ENCODE results near the gene PAPLN.

Gene PAPLN

DNA sequence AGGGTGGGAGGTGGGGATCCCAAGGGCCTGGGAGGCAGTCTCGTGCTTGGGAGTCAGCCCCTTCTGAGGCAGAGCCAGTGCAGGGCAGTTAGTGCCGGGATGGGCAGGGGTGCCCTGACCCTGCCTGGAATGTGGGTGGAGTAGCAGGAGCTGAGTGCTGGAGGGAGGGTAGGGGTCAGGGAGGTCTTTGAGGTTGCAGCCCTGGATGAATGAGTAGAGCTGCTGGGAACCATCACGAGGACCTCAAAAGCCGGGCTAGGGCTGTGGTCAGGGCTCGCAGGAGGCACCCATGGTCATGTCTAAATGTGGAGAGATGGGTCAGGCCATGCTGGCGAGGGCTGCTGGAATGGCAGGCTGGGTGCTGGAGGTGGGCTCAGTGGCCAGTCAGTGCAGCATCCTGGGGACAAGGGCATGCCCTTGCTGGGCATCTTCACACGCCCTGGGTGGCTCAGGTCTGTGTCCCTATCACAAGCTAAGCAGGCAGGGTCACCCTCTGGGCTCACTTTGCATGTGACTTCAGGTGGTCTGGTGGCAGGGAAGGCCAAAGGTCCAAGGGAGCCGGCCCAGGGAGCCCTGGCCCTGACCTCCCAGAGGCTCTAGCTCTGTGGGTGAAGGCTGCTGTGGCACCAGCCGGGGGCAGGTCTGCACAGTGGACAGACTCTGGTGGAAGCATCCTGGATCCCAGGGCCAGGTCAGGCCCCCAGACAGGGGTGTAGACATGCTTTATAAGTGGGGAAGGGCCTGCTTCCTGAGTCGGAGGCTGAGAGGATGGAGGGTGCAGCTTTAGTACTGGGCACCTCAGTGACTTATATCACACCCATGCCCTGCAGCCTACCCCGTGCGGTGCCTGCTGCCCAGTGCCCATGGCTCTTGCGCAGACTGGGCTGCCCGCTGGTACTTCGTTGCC, 24.5 kb downstream of the PAPLN start:
- no peak for DNase-seq (ENCODE audit: low read depth)

- no peak for DNase-seq (ENCODE audit: low read depth)
Measured at GRCh38 chr14:73262427-73263183, 25.3 kb downstream of the PAPLN start.

DNA sequence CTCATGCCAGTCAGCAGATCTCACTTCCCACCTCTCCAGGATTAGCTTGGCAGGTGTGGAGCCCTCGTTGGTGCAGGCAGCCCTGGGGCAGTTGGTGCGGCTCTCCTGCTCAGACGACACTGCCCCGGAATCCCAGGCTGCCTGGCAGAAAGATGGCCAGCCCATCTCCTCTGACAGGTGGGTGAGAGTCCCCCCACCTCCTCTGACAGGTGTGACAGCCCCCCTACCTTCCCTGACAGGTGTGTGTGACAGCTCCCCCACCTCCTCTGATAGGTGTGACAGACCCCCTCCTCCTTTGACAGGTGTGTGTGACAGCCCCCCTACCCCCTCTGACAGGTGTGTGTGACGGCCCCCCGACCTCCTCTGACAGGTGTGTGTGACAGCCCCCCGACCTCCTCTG, 26.3 kb downstream of the PAPLN start:
- no peak for DNase-seq (ENCODE audit: low read depth)

GRCh38 chr14:73264080-73264884, 27.0 kb downstream of the PAPLN start:
- no peak for DNase-seq (ENCODE audit: low read depth)

DNA sequence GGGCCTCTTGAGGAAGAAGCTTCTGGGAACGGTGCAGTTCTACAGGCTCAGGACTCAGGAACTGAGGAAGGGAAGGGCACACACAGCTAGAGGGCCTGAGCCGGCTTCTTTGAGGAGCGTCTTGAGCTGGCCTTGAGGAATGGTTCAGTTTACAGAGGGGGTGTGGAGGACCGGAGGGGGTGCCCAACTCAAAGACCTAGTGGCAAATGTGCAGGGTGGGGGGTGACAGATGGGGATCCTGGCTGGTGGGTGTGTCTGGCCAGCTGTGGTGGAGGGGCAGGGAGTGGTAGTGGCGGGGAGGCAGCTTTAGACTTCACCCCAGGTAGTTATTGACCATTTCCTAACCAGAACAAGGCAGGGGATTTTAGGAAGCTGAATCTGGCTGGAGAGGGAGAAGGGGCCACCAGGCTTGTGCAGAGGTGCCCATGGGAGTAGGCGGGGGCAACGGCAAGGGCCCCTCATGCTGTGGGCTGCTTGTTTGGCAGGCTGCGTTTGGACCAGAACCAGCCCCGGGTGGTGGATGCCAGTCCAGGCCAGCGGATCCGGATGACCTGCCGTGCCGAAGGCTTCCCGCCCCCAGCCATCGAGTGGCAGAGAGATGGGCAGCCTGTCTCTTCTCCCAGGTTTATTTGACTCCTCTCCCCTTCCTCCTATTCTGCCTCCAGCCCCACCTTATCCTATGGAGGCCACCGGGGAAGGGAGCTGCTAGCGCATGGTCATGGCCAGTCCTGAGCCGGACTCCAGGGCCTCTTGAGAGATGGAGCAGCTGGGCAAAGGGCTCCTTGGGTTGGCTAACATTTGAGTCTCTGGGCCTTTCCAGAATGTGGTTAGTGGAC, 27.8 kb downstream of the PAPLN start:
- DNase-seq (ENCODE audit: low read depth) = no peak

DNA sequence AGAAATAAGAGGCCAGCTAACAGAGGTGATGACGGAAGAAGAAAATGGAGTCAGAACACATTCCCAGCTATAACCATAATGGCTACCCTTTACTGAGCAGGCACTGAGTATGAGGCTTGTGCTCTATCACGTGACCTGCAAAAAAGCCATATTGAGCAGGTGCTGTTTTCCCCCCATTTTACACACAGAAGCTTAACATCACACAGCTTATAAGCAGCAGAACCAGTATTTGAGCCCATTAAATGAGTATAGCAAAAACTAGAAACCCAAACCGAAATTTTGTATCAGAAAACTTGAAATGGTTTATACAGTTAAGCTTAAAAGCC, 28.4 kb downstream of the PAPLN start:
- DNase-seq (ENCODE audit: low read depth) = no peak

GRCh38 chr14:73266317-73266716, 29.0 kb downstream of the PAPLN start:
- DNase-seq (ENCODE audit: low read depth) = no peak

DNA sequence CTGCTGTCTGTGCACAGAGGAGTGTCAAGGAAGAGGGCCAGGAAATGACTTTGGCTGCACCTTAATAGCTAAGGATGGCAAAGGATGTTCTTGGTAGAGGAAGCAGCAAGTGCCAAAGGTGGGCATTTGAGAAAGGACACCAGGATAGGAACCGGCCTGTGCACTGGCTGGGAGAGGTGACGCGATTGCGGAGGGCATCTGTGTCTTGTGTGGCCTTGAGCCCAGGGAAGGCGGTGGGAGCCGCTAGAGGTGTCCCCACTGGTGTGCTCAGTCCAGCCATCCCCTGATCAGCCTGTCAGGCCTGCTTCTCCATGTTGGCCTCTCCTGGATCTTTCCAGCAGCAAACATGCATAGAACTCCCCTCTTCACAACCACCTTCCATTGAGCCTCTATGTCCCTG, 30.2 kb downstream of the PAPLN start:
- no peak for DNase-seq (ENCODE audit: low read depth)

- no peak for DNase-seq (ENCODE audit: low read depth)
Measured at GRCh38 chr14:73269729-73270531, 32.6 kb downstream of the PAPLN start.

GRCh38 chr14:73272393-73272792, 35.1 kb downstream of the PAPLN start:
- DNase-seq (ENCODE audit: low read depth) = no peak

DNA sequence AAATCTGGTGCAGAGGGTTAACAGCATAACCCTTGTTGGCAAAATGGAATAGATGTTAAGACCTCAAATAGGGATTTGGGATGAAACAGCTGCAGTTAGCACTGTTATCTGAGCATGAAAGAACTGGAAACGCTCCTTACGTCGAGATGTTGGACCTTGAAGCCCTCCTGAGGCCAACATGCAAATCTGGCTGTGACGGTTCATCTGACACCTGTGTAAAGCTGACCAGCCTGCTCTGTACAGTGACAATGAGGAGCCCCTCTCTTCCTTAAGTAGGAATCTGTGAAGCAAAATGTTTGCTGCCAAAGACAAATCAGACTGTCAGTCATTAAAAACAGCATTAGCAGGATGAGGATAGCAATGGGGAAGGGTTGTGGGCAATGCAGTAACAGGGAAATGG, 36.5 kb downstream of the PAPLN start:
- DNase-seq (ENCODE audit: low read depth) = no peak

DNA sequence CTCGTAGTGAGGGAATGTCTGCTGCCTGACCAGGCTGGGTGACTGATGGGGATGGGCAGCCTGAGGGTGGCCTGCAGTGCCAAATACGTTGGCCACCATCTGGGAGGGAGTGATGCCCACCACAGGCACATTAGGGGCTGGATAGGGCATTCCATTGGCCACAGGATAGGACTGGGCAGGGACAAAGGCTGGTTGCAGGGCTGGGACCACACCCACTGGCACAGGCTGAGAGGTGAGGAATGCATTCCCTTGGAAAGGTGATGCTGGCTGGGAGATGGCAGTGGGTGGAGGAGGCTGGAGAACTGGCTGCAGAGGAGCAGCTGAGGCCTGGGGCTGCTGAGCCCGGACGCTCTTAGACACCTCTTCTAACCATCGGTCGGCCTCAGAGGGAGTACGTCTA, 39.5 kb downstream of the PAPLN start:
- DNase-seq (ENCODE audit: low read depth) = no peak

- no peak for DNase-seq (ENCODE audit: low read depth)
Measured at GRCh38 chr14:73277376-73277775, 40.1 kb downstream of the PAPLN start.

DNA sequence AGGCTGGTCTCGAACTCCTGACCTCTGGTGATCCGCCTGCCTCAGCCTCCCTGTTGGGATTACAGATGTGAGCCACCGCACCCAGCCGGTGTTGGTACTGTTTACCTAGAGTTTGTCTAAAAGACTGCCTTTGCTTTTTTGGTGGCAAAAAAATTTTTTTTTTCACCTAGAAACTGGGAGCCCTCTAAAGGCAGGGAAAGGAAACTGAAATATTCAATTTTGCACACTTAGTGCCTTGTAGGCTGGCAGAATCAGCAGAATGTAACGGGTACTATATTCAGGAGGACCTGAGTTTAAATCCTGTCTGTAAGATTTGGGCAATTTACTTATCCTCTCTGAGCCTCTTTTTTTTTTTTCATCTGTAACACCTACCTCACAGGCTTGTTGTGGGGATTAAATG, 43.6 kb downstream of the PAPLN start:
- DNase-seq (ENCODE audit: low read depth) = no peak

GRCh38 chr14:73283608-73284379, 46.5 kb downstream of the PAPLN start:
- DNase-seq (ENCODE audit: low read depth) = no peak

GRCh38 chr14:73285979-73286378, 48.7 kb downstream of the PAPLN start:
- DNase-seq (ENCODE audit: low read depth) = no peak

DNA sequence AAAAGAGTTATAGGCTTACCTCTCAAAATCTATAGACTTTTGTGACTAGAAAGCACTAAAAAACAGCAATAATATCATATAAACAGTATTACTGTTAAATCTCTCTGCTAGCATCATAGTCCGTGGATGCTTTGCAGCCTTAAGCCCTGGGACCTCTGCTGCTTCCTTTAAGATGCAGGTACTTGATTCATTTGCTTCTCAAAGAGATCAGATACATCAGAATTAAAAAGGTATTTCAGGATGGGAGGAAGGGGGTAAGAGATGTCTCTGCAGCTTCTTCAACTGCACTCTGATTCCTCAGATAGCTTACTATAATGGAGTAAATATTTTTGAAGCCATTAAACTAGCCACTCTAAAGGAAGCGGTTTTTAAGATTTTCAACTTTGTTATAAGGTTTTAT, 49.3 kb downstream of the PAPLN start:
- DNase-seq (ENCODE audit: low read depth) = no peak

- DNase-seq (ENCODE audit: low read depth) = no peak
Measured at GRCh38 chr14:73287071-73287470, 49.8 kb downstream of the PAPLN start.

- DNase-seq (ENCODE audit: low read depth) = no peak
Measured at GRCh38 chr14:73289308-73289707, 52.0 kb downstream of the PAPLN start.

DNA sequence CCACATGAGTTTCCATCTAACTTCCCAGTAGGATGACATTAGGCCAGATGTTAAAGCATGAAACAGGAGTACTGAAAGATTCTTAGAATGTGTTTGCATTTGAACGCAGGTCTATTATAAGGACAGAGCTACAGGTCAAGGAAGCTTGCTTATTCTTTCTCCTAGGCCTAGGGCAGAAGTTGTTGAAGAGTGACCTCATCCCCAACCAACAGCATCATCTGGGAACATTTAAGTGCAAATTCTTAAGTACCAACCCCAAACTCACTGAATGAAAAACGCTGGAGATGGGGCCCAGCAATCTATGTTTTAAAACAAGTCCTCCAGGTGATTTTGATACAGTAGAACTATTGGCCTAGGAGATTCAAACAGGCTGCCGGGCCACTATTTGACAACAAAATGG, 52.4 kb downstream of the PAPLN start:
- DNase-seq (ENCODE audit: low read depth) = no peak

Measured in non-pigmented ciliary epithelial cell (primary cell).